ENCODE measurements around the gene SMYD3. TPM values are rescaled to one million over a fixed set of nuclear protein-coding genes. Genes with fewer than 3 reads are reported as not detected.

Gene SMYD3
- polyA plus RNA-seq, 1 donor from 2014 or later: 48.6 TPM

GRCh38 chr1:245901565-245901964 lies 605.5 kb downstream of the SMYD3 start:
- no peak overlapping the region for H3K4me2 ChIP-seq (ENCODE audit: low read length)
- no peaks in the 10 kb centered on the region for H3K79me2 ChIP-seq (replicated peaks; ENCODE audit: insufficient read depth, low read length)
- H3K36me3 ChIP-seq (ENCODE audit: insufficient read depth, low read length): no peaks in the 10 kb centered on the region
- H3K27ac ChIP-seq (ENCODE audit: low read length): no peak overlapping the region
- no peaks in the 10 kb centered on the region for H3F3A ChIP-seq (ENCODE audit: insufficient read depth, low read length, poor library complexity, severe bottlenecking)
- H3K9me3 ChIP-seq (ENCODE audit: low read length): no peaks in the 10 kb centered on the region
- H2AFZ ChIP-seq (ENCODE audit: low read depth, low read length): no peak overlapping the region
- H3K9me2 ChIP-seq (ENCODE audit: insufficient read depth, low read length): no peaks in the 10 kb centered on the region
- H3K9ac ChIP-seq (ENCODE audit: low read length): no peak overlapping the region
- no peak overlapping the region for H3K4me3 ChIP-seq (ENCODE audit: low read length)
- H4K20me1 ChIP-seq (ENCODE audit: insufficient read depth): no peaks in the 10 kb centered on the region
- TF ChIP-seq, protein P1, sequence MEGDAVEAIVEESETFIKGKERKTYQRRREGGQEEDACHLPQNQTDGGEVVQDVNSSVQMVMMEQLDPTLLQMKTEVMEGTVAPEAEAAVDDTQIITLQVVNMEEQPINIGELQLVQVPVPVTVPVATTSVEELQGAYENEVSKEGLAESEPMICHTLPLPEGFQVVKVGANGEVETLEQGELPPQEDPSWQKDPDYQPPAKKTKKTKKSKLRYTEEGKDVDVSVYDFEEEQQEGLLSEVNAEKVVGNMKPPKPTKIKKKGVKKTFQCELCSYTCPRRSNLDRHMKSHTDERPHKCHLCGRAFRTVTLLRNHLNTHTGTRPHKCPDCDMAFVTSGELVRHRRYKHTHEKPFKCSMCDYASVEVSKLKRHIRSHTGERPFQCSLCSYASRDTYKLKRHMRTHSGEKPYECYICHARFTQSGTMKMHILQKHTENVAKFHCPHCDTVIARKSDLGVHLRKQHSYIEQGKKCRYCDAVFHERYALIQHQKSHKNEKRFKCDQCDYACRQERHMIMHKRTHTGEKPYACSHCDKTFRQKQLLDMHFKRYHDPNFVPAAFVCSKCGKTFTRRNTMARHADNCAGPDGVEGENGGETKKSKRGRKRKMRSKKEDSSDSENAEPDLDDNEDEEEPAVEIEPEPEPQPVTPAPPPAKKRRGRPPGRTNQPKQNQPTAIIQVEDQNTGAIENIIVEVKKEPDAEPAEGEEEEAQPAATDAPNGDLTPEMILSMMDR (IDR thresholded peaks at IDR 0.05; ENCODE audit: poor library complexity, severe bottlenecking): no peak
- TF ChIP-seq REST (IDR thresholded peaks at IDR 0.05; ENCODE audit: borderline replicate concordance) (no peak), POLR2AphosphoS5 (IDR thresholded peaks at IDR 0.05) (no peak), EP300 (conservative IDR thresholded peaks at IDR 0.05; ENCODE audit: poor library complexity, severe bottlenecking) (no peak), MXI1 (conservative IDR thresholded peaks at IDR 0.05; ENCODE audit: poor library complexity, severe bottlenecking) (no peak), SMC3 (conservative IDR thresholded peaks at IDR 0.05; ENCODE audit: poor library complexity) (no peak), RAD21 (conservative IDR thresholded peaks at IDR 0.05) (no peak), TAF1 (IDR thresholded peaks at IDR 0.05; ENCODE audit: low read depth) (no peak), EZH2 (IDR thresholded peaks at IDR 0.05; ENCODE audit: borderline replicate concordance, insufficient read depth, low read length, poor library complexity, severe bottlenecking) (no peak)
- no peaks in the 10 kb centered on the region for H3K27me3 ChIP-seq (ENCODE audit: insufficient read depth, low read depth, low read length)

DNA sequence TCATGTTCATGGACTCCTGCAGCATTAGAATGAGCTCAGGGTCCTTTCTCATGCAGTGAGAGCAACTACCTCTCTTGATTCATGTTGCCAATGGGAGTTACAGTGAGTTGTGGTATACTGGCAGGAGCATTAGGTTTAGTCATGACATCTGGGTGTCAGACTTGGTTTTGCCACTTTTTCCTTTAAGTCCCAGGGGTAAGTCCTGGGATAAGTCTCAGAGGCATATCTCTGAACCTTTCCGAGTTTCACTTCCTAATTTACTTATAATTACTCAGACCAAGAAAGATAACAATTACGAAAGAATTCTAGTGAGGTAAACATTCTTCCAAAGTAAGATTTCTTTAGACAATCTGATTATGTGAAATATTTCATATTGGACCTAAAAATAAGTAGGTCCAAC lies 606.0 kb downstream of the SMYD3 start:
- H3K9me2 ChIP-seq (ENCODE audit: insufficient read depth, low read length): no peaks in the 10 kb centered on the region
- H4K20me1 ChIP-seq (ENCODE audit: insufficient read depth): no peaks in the 10 kb centered on the region
- no peaks in the 10 kb centered on the region for H3K9me3 ChIP-seq (ENCODE audit: low read length)
- H3K79me2 ChIP-seq (replicated peaks; ENCODE audit: insufficient read depth, low read length): no peaks in the 10 kb centered on the region
- no peak overlapping the region for H3K4me2 ChIP-seq (ENCODE audit: low read length)
- H3K27me3 ChIP-seq (ENCODE audit: insufficient read depth, low read depth, low read length): no peaks in the 10 kb centered on the region
- no peaks in the 10 kb centered on the region for H3K36me3 ChIP-seq (ENCODE audit: insufficient read depth, low read length)
- no peaks in the 10 kb centered on the region for H3F3A ChIP-seq (ENCODE audit: insufficient read depth, low read length, poor library complexity, severe bottlenecking)
- no peak overlapping the region for H3K27ac ChIP-seq (ENCODE audit: low read length)
- no peak overlapping the region for H3K9ac ChIP-seq (ENCODE audit: low read length)
- no peak overlapping the region for H2AFZ ChIP-seq (ENCODE audit: low read depth, low read length)
- TF ChIP-seq, protein P1 (IDR thresholded peaks at IDR 0.05; ENCODE audit: poor library complexity, severe bottlenecking): no peak
- TF ChIP-seq RAD21 (conservative IDR thresholded peaks at IDR 0.05) (no peak), EZH2 (IDR thresholded peaks at IDR 0.05; ENCODE audit: borderline replicate concordance, insufficient read depth, low read length, poor library complexity, severe bottlenecking) (no peak), REST (IDR thresholded peaks at IDR 0.05; ENCODE audit: borderline replicate concordance) (no peak), MXI1 (conservative IDR thresholded peaks at IDR 0.05; ENCODE audit: poor library complexity, severe bottlenecking) (no peak), SMC3 (conservative IDR thresholded peaks at IDR 0.05; ENCODE audit: poor library complexity) (no peak), TAF1 (IDR thresholded peaks at IDR 0.05; ENCODE audit: low read depth) (no peak), POLR2AphosphoS5 (IDR thresholded peaks at IDR 0.05) (no peak), EP300 (conservative IDR thresholded peaks at IDR 0.05; ENCODE audit: poor library complexity, severe bottlenecking) (no peak)
- no peak overlapping the region for H3K4me3 ChIP-seq (ENCODE audit: low read length)

Data from neural cell (in vitro differentiated cells).